H9 (cell line): ENCODE data around the gene OR2T27. TPM values are rescaled to one million over a fixed set of nuclear protein-coding genes. Genes with fewer than 3 reads are reported as not detected.

Experiments used
- DNase-seq: peaks from one replicate; pipeline ENCODE4 v3.0.0-alpha.2; 2017
- H2AFZ ChIP-seq: one replicate; pipeline ENCODE4 v1.6.1; 2013; ENCODE audit warnings: mild to moderate bottlenecking, low read length, control low read depth, moderate library complexity
- H2AK5ac ChIP-seq: 2 replicates; pipeline ENCODE4 v1.6.1; 2013; ENCODE audit warnings: low read length, control low read depth, mixed read lengths; ENCODE audit not compliant: insufficient read length
- H2BK120ac ChIP-seq: one replicate; pipeline ENCODE4 v1.6.1; 2013; ENCODE audit warnings: low read depth, mild to moderate bottlenecking, low read length, control low read depth, inconsistent platforms; ENCODE audit not compliant: poor library complexity, severe bottlenecking
- H2BK12ac ChIP-seq: 2 replicates; pipeline ENCODE4 v1.6.1; 2013; ENCODE audit warnings: low read length, control low read depth, mixed read lengths, low read depth; ENCODE audit not compliant: insufficient read length
- H2BK15ac ChIP-seq: 2 replicates; pipeline ENCODE4 v1.6.1; 2013; ENCODE audit warnings: low read depth, low read length, control low read depth
- H2BK20ac ChIP-seq: one replicate; pipeline ENCODE4 v1.6.1; 2013; ENCODE audit warnings: low read depth, mild to moderate bottlenecking, low read length, control low read depth, inconsistent platforms; ENCODE audit not compliant: poor library complexity, severe bottlenecking
- H2BK5ac ChIP-seq: 2 replicates; pipeline ENCODE4 v1.6.1; 2013; ENCODE audit warnings: low read length, control low read depth, mixed read lengths; ENCODE audit not compliant: insufficient read length
- H3K14ac ChIP-seq: 2 replicates; pipeline ENCODE4 v1.6.1; 2013; ENCODE audit warnings: low read length, control low read depth; ENCODE audit not compliant: insufficient read depth
- H3K18ac ChIP-seq: 2 replicates; pipeline ENCODE4 v1.6.1; 2013; ENCODE audit warnings: low read depth, mild to moderate bottlenecking, mixed read lengths, low read length, control low read depth; ENCODE audit not compliant: insufficient read length
- H3K23ac ChIP-seq: 2 replicates; pipeline ENCODE4 v1.6.1; 2013; ENCODE audit warnings: low read length, control low read depth, mixed read lengths, low read depth; ENCODE audit not compliant: insufficient read length
- H3K23me2 ChIP-seq: 2 replicates; pipeline ENCODE4 v1.6.1; 2013; ENCODE audit warnings: low read depth, mild to moderate bottlenecking, mixed read lengths, low read length, control low read depth; ENCODE audit not compliant: insufficient read length, poor library complexity, severe bottlenecking
- H3K27ac ChIP-seq: 2 replicates; pipeline ENCODE4 v1.5.1; 2013; ENCODE audit warnings: low read length, control low read depth, mixed read lengths, low read depth; ENCODE audit not compliant: insufficient read length
- H3K27me3 ChIP-seq: 2 replicates; pipeline ENCODE4 v1.6.1; 2013; ENCODE audit warnings: low read length, control low read depth, inconsistent platforms; ENCODE audit not compliant: insufficient read depth
- H3K4ac ChIP-seq: 2 replicates; pipeline ENCODE4 v1.6.1; 2013; ENCODE audit warnings: low read depth, mild to moderate bottlenecking, control low read depth, inconsistent platforms, low read length, moderate library complexity
- H3K4me1 ChIP-seq: 2 replicates; pipeline ENCODE4 v1.6.1; 2013; ENCODE audit warnings: low read length, control low read depth, inconsistent platforms; ENCODE audit not compliant: insufficient read depth
- H3K4me2 ChIP-seq: 2 replicates; pipeline ENCODE4 v1.6.1; 2013; ENCODE audit warnings: low read length, control low read depth, mixed read lengths; ENCODE audit not compliant: insufficient read length, insufficient read depth
- H3K56ac ChIP-seq: 2 replicates; pipeline ENCODE4 v1.6.1; 2013; ENCODE audit warnings: low read depth, mild to moderate bottlenecking, mixed read lengths, low read length, control low read depth; ENCODE audit not compliant: insufficient read length
- H3K79me1 ChIP-seq: 2 replicates; pipeline ENCODE4 v1.6.1; 2013; ENCODE audit warnings: low read depth, mild to moderate bottlenecking, moderate library complexity, low read length, control low read depth, inconsistent platforms; ENCODE audit not compliant: insufficient read depth, poor library complexity, severe bottlenecking
- H3K79me2 ChIP-seq: 2 replicates; pipeline ENCODE4 v1.6.1; 2013; ENCODE audit warnings: low read length, control low read depth, inconsistent platforms; ENCODE audit not compliant: insufficient read depth
- H3K9ac ChIP-seq: 2 replicates; pipeline ENCODE4 v1.6.1; 2013; ENCODE audit warnings: low read length, control low read depth, mixed read lengths; ENCODE audit not compliant: insufficient read length; ENCODE audit errors: extremely low read depth
- H3K9me3 ChIP-seq: one replicate; pipeline ENCODE4 v1.6.1; 2013; ENCODE audit warnings: low read depth, low read length, inconsistent platforms; ENCODE audit not compliant: control insufficient read depth
- H3T11ph ChIP-seq: one replicate; pipeline ENCODE4 v1.6.1; 2013; ENCODE audit warnings: mild to moderate bottlenecking, low read length, control low read depth, inconsistent platforms
- H4K20me1 ChIP-seq: one replicate; pipeline ENCODE4 v1.6.1; 2013; ENCODE audit not compliant: control insufficient read depth, insufficient read length, insufficient read depth
- H4K5ac ChIP-seq: 2 replicates; pipeline ENCODE4 v1.6.1; 2013; ENCODE audit warnings: low read depth, mild to moderate bottlenecking, mixed read lengths, low read length, control low read depth; ENCODE audit not compliant: insufficient read length
- H4K8ac ChIP-seq: replicated peaks from 2 replicates; pipeline ENCODE4 v1.6.1; 2013; ENCODE audit warnings: low read length, control low read depth, mixed read lengths, low read depth; ENCODE audit not compliant: insufficient read length
- H4K91ac ChIP-seq: 2 replicates; pipeline ENCODE4 v1.6.1; 2013; ENCODE audit warnings: low read depth, mild to moderate bottlenecking, moderate library complexity, mixed read lengths, low read length, control low read depth; ENCODE audit not compliant: insufficient read length
- H3K27ac Mint-ChIP-seq, 3 experiments: 2 replicates in 2 of 3; 3 replicates in 1 of 3; pipeline ENCODE4 v1.8.0; 2020 to 2021; ENCODE audit warnings: mixed read lengths in 3 of 3, mild to moderate bottlenecking in 1 of 3, moderate library complexity in 1 of 3
- H3K27me3 Mint-ChIP-seq: 2 replicates; pipeline ENCODE4 v1.8.0; 2021; ENCODE audit warnings: low read depth, mild to moderate bottlenecking, moderate library complexity, mixed read lengths
- H3K36me3 Mint-ChIP-seq, 3 experiments: 2 replicates in 2 of 3; 3 replicates in 1 of 3; pipeline ENCODE4 v1.8.0; 2020 to 2021; ENCODE audit warnings: low read depth in 3 of 3, mixed read lengths in 3 of 3; ENCODE audit not compliant: insufficient read depth in 1 of 3
- H3K4me1 Mint-ChIP-seq, 2 experiments: 2 replicates each; pipeline ENCODE4 v1.8.0; 2020; ENCODE audit warnings: mixed read lengths in 2 of 2
- H3K4me3 Mint-ChIP-seq, 2 experiments: 2 replicates in 1 of 2; 3 replicates in 1 of 2; pipeline ENCODE4 v1.8.0; 2020 to 2021; ENCODE audit warnings: mild to moderate bottlenecking in 2 of 2, mixed read lengths in 2 of 2, moderate library complexity in 1 of 2
- H3K9me3 Mint-ChIP-seq, 2 experiments: 2 replicates in 1 of 2; 3 replicates in 1 of 2; pipeline ENCODE4 v1.8.0; 2020; ENCODE audit warnings: mild to moderate bottlenecking in 2 of 2, mixed read lengths in 2 of 2, moderate library complexity in 1 of 2
- CTCF ChIP-seq: fragments of 200-600 bp; sonication (generic); conservative IDR thresholded peaks from 3 replicates; pipeline ENCODE4 v1.8.0; 2021; ENCODE audit warnings: antibody characterized with exemption, mild to moderate bottlenecking
- WGBS: extraction: QIAGEN DNeasy Blood & Tissue Kit; methylation state at CpG from one replicate; pipeline ENCODE4 v1.1.7; 2013; ENCODE audit warnings: missing lambda C conversion rate, low lambda C conversion rate, mixed read lengths; ENCODE audit not compliant: insufficient read length; ENCODE audit errors: extremely low coverage; 5-methylcytosine and 5-hydroxymethylcytosine counted together
- total RNA-seq: library from RNA; stranded (reverse); gene quantifications from 2 replicates; pipeline ENCODE4 v1.2.1, GENCODE V29; 2021

The OR2T27 gene
- total RNA-seq, 1 experiment from 2014 or later: not detected

- Histone ChIP-seq H3K4me2 (no peak overlapping the region), H3K27me3 (no peaks in the 10 kb centered on the region), H3K18ac (no peak overlapping the region), H4K20me1 (no peaks in the 10 kb centered on the region), H2AFZ (no peak overlapping the region), H2BK15ac (no peak overlapping the region), H3K4me1 (no peaks in the 10 kb centered on the region), H3K27ac (no peak overlapping the region), H3K23me2 (no peaks in the 10 kb centered on the region), H4K8ac (no peak overlapping the region), H3K9me3 (peaks cover 78% of the 10 kb centered on the region), H3K79me2 (no peaks in the 10 kb centered on the region), H3K14ac (no peak overlapping the region), H4K5ac (no peak overlapping the region), H3K4ac (no peak overlapping the region), H4K91ac (no peak overlapping the region), H3T11ph (no peak overlapping the region), H2BK12ac (no peak overlapping the region), H2AK5ac (no peak overlapping the region), H2BK20ac (no peak overlapping the region), H3K9ac (no peak overlapping the region), H3K23ac (no peak overlapping the region), H2BK120ac (no peak overlapping the region), H3K56ac (no peak overlapping the region), H2BK5ac (no peak overlapping the region), H3K79me1 (no peaks in the 10 kb centered on the region)
- H3K4me1 Mint-ChIP-seq: no peaks in the 10 kb centered on the region
- H3K36me3 Mint-ChIP-seq: no peaks in the 10 kb centered on the region; a peak in 2 of 7 replicates
- H3K4me3 Mint-ChIP-seq: no peak overlapping the region
- no peaks in the 10 kb centered on the region for H3K27me3 Mint-ChIP-seq
- no peak overlapping the region for H3K27ac Mint-ChIP-seq
- no peak for DNase-seq
- H3K9me3 Mint-ChIP-seq: peaks cover 45 to 47% of the 10 kb centered on the region in 2 experiments
- no CpG with 5 or more reads among the region's 4 CpGs for WGBS
- TF ChIP-seq CTCF: peak; percentile 49
Observed at GRCh38 chr1:248622570-248623001, 32.7 kb downstream of the OR2T27 start.
